ENCODE data around the gene KCNJ14.
A peak's percentile ranks its signal among the peaks of the same experiment; 100 is the strongest.

The KCNJ14 gene

GRCh38 chr19:48436586-48436985 lies 18.8 kb upstream of the KCNJ14 start:
- DNase-seq (ENCODE audit: low spot score): no peak
- ChIA-PET CTCF (interaction anchor here (0.5 to 0.6 kb wide), 3 partner anchors 69 to 175 kb away, joined by 3 to 4 read pairs (median 4); no protein-coding TSS in a partner anchor), POLR2A (ENCODE audit: low non-redundant PET) (no interaction called here)
- no peak overlapping the region for H3K27ac ChIP-seq
- no peak for TF ChIP-seq CTCF (conservative IDR thresholded peaks at IDR 0.05; ENCODE audit: low read depth)

GRCh38 chr19:48441360-48442050 lies 13.9 kb upstream of the KCNJ14 start:
- no peak overlapping the region for H3K27ac ChIP-seq
- no peak for DNase-seq (ENCODE audit: low spot score)
- ChIA-PET POLR2A (ENCODE audit: low non-redundant PET) (no interaction called here), CTCF (interaction anchor here (0.8 kb wide), 1 partner anchor 50 kb away, joined by 5 read pairs; the partner anchor contains the start of gene KDELR1)
- TF ChIP-seq CTCF (conservative IDR thresholded peaks at IDR 0.05; ENCODE audit: low read depth): no peak

GRCh38 chr19:48442116-48443035 lies 13.0 kb upstream of the KCNJ14 start:
- TF ChIP-seq CTCF (conservative IDR thresholded peaks at IDR 0.05; ENCODE audit: low read depth): no peak
- DNase-seq (ENCODE audit: low spot score): no peak
- CTCF ChIA-PET: interaction anchor here (0.9 kb wide), 1 partner anchor 51 kb away, joined by 4 read pairs; the partner anchor contains the start of gene KDELR1
- H3K27ac ChIP-seq: no peak overlapping the region
- POLR2A ChIA-PET (ENCODE audit: low non-redundant PET): no interaction called here

GRCh38 chr19:48443256-48443655 lies 12.1 kb upstream of the KCNJ14 start:
- CTCF ChIA-PET: interaction anchor here (0.5 to 0.9 kb wide), 2 partner anchors 52 to 62 kb away, joined by 3 to 4 read pairs; partner anchors contain the start of gene KDELR1
- TF ChIP-seq CTCF (conservative IDR thresholded peaks at IDR 0.05; ENCODE audit: low read depth): no peak
- POLR2A ChIA-PET (ENCODE audit: low non-redundant PET): interaction anchor here (0.6 kb wide), 1 partner anchor 8 kb away, joined by 6 read pairs; no protein-coding TSS in a partner anchor
- H3K27ac ChIP-seq: no peak overlapping the region
- peak; percentile 27 for DNase-seq (ENCODE audit: low spot score)

GRCh38 chr19:48443731-48444128 lies 11.6 kb upstream of the KCNJ14 start:
- no peak for TF ChIP-seq CTCF (conservative IDR thresholded peaks at IDR 0.05; ENCODE audit: low read depth)
- ChIA-PET CTCF (interaction anchor here (0.5 to 0.9 kb wide), 2 partner anchors 52 to 61 kb away, joined by 3 to 4 read pairs; partner anchors contain the start of gene KDELR1), POLR2A (ENCODE audit: low non-redundant PET) (interaction anchor here (0.6 kb wide), 1 partner anchor 8 kb away, joined by 6 read pairs; no protein-coding TSS in a partner anchor)
- no peak for DNase-seq (ENCODE audit: low spot score)
- peak overlapping the region; percentile 75; the same call in 1 of the 2 replicates for H3K27ac ChIP-seq

Measured in RWPE1 (cell line).